Epithelial cell of esophagus (primary cell): ENCODE data around the gene TMEM138.

Source experiments
- DNase-seq: peaks from one replicate; pipeline ENCODE4 v3.0.0; 2010; ENCODE audit warnings: low read depth
- H3K4me3 ChIP-seq: 2 replicates; pipeline ENCODE4 v1.5.1; 2011; ENCODE audit warnings: mild to moderate bottlenecking, low read length, control low read depth
- TF ChIP-seq, protein P1 (sequence below): IDR thresholded peaks from 2 replicates; pipeline ENCODE4 v1.5.1; 2011; ENCODE audit warnings: low read depth, mild to moderate bottlenecking, low read length, control low read depth, inconsistent platforms; ENCODE audit not compliant: insufficient read depth; ENCODE audit errors: missing control alignments

TMEM138 gene

DNA sequence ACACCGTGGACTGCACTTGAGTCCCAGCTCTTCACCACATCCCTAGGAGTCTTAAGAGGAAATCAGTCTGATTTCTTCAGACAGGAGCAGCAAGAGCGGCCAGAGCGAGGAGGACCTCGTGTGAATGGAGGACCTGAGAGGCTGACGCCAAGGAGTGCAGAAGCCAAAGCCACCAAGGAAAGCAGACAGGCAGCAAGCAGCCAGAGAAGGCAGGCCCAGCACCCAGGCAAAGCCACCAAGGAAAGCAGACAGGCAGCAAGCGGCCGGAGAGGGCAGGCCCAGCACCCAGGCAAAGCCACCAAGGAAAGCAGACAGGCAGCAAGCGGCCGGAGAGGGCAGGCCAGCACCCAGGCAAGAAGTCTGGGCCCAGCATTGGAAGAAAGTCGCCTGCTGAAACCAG, 12.3 kb upstream of the TMEM138 start:
- TF ChIP-seq, protein P1, sequence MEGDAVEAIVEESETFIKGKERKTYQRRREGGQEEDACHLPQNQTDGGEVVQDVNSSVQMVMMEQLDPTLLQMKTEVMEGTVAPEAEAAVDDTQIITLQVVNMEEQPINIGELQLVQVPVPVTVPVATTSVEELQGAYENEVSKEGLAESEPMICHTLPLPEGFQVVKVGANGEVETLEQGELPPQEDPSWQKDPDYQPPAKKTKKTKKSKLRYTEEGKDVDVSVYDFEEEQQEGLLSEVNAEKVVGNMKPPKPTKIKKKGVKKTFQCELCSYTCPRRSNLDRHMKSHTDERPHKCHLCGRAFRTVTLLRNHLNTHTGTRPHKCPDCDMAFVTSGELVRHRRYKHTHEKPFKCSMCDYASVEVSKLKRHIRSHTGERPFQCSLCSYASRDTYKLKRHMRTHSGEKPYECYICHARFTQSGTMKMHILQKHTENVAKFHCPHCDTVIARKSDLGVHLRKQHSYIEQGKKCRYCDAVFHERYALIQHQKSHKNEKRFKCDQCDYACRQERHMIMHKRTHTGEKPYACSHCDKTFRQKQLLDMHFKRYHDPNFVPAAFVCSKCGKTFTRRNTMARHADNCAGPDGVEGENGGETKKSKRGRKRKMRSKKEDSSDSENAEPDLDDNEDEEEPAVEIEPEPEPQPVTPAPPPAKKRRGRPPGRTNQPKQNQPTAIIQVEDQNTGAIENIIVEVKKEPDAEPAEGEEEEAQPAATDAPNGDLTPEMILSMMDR: no peak
- DNase-seq: no peak
- H3K4me3 ChIP-seq: no peak overlapping the region

DNA sequence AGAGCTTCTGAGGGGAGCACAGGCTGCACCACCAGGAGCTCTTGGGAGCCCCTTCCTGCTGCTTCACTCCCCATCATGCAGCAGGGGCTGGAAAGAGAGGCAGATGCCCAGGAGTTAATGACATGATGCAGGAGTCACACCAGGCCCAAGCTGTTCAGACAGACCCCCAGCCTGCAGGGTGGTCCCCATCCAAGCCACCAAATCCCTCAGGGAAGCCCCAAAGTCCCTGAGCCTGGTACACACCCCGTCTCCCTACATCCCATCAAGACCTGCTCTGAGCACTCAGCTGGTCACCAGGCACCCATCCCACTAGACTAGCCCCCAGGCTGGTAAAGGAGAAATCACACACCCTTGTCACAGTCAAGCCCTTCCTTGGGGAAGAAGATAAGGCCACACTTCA, 11.8 kb upstream of the TMEM138 start:
- no peak for DNase-seq
- H3K4me3 ChIP-seq: no peak overlapping the region
- TF ChIP-seq, protein P1: no peak

DNA sequence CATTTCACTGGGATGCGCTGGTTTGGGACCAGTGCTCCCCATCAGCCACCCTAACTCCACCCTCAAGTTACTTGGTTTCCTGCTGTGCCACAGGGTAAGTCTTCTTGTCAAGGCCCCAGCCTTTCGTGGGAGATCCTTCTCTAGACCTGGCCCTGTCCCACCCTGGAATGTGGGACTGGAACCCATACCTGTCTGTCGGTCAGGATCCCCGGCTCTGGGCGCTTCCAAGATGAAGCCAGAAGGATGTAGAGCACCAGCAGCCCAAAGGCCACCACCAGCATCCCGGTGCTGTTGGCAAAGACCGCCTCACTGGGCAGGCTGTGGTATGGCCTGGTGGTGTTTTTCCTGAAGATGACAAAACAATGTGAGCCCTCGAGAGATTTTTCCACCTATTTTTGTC, 11.4 kb upstream of the TMEM138 start:
- DNase-seq: no peak
- no peak overlapping the region for H3K4me3 ChIP-seq
- TF ChIP-seq, protein P1: no peak

DNA sequence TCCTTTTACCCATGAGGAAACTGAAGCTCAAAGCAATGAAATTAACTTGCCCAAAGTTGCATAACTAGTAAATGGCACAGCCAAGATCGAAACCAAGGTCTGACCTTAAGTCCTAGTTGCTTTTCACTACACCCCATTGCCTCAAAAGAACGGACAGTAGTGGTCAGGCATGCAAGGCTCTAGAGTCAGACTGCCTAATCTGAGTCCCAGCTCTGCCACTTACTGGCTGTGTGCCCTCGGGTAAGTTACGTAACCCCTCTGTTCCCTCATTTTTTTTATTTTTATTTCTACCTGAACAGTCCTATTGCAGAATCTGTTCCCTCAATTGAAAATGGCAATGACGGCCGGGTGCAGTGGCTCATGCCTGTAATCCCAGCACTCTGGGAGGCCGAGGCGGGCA, 10.1 kb upstream of the TMEM138 start:
- TF ChIP-seq, protein P1: no peak
- no peak for DNase-seq
- H3K4me3 ChIP-seq: no peak overlapping the region

DNA sequence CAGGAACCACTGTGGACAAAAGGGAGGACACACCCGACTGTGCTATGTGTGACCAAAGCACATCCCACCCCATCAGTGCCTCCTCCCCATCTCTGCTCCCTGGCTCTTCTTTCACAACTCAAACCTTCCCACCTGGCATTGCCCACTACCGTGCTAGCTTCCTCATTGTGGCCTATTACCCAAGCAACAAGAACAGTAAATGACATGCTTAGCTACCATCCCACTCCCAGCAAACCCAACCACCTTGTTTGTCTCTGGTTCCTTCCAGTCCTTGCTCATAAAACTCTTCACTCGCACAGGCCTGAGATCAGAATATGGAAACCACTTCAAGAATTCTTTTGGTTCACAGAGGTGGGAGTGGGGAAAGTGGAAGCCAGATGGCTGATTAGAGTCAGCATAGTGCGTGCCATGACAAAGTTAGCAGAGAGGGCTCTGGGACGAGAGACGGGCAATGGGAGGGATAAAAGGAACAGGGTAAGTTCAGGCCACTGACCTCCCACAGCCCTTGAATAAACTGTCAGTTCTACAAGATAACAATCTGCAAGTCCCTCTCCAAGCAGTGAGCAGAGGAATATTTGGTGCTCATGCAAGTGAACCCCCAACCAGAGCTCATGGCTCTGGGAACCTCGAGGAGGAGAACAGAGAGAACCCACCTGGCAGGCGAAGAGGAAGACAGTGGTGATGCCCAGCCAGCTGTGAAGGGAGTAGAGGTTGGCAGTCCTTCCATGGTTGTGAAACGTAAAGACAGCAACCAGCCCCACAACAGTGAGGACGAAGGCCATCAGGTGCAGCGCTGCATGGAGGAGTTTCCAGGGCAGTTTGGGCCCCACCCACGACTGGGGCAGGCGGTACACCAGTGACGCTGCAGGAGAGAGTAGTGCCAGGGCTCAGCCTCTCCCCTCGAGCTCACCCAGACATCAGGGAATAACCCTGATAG, 8.8 kb upstream of the TMEM138 start:
- no peak for DNase-seq
- no peak overlapping the region for H3K4me3 ChIP-seq
- TF ChIP-seq, protein P1: no peak

DNA sequence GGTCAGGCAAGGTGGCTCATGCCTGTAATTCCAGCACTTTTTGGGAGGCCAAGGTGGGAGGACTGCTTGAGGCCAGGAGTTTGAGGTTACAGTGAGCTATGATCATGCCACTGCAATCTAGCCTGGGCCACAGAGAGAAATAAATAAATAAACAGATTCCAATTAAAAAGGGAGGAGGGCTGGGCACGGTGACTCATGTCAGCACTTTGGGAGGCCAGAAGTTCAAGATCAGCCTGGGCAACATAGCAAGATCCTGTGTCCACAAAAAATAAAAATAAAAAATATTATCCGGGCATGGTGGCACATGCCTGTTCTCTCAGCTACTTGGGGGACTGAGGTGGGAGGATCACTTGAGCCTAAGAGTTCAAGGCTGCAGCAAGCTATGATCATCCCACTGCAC, 8.0 kb upstream of the TMEM138 start:
- no peak overlapping the region for H3K4me3 ChIP-seq
- TF ChIP-seq, protein P1: no peak
- no peak for DNase-seq

DNA sequence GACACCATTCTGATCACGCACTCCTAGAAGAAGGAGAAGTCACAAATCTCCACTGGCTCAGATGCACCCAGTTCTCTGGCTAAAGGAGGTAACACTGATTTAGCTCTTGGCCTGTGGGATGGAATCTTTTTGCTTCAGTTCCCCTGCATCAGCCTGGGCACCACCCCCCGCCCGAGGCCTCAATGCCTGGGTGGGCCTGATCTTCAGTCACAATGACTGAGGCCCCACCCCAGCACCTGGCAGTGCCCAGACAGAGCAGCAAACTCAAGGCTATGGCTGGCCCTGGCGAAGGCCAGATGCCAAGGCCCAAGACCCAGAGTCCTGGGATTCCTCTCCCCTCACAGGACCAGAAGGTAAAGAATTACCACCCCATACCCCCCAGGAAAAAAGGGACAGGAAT, 5.5 kb upstream of the TMEM138 start:
- TF ChIP-seq, protein P1: no peak
- no peak overlapping the region for H3K4me3 ChIP-seq
- DNase-seq: no peak
